GM19238 (cell line): ENCODE data around the gene ZNG1B.
"Not testable (repeated sequence)": the region's sequence is repeated elsewhere in the genome, so short reads cannot be mapped to it uniquely, and the experiment has no call there.

Source experiments
- DNase-seq: peaks from one replicate; pipeline ENCODE4 v3.0.0; 2011; ENCODE audit warnings: low spot score; ENCODE audit not compliant: insufficient read length

The ZNG1B gene

DNA sequence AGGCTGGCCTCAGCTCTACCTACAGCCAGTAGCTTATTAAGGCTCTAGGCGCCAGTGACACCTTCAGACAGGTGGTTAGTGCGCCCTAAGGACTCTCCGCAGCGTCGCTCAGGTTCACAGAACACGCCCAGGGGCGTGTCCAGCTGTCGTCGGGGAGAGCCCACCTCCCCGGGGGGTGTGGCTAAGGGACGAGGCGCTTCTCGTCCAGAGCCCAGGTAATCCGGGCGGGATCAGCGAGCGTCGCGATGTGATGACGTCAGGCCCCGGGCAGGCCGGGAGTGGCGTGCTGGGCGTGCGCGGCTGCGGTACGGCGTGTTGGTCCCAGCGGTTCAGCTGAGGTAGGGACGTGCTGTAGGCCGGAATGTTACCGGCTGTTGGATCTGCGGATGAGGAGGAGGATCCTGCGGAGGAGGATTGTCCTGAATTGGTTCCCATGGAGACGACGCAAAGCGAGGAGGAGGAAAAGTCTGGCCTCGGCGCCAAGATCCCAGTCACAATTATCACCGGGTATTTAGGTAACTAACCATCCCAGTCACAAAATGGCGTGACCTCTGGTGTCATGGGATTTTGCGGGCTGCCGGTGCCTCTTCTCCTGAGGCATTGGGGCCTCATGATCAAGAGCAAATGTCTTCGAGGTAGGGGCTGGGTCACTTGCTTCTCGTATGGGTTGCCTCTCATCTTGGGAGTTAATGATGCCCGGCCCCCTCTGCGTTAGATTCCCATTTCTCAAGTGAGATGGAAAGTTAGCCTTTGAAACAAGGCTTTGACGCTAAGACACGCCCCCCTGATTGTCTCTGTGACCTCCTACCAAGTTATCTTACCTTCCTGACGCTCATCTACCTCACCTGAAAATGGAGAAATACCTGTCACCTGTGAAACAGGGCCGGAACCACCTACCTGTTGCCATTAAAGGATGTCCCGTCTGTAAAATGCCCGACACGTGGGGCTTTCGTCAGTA is at the start of gene ZNG1B:
Gene ZNG1B (plus strand): TSS at position 184 of the 958 bp plus-strand sequence. CDS start 178 bp downstream, at position 362.
- not testable (repeated sequence) for DNase-seq

DNA sequence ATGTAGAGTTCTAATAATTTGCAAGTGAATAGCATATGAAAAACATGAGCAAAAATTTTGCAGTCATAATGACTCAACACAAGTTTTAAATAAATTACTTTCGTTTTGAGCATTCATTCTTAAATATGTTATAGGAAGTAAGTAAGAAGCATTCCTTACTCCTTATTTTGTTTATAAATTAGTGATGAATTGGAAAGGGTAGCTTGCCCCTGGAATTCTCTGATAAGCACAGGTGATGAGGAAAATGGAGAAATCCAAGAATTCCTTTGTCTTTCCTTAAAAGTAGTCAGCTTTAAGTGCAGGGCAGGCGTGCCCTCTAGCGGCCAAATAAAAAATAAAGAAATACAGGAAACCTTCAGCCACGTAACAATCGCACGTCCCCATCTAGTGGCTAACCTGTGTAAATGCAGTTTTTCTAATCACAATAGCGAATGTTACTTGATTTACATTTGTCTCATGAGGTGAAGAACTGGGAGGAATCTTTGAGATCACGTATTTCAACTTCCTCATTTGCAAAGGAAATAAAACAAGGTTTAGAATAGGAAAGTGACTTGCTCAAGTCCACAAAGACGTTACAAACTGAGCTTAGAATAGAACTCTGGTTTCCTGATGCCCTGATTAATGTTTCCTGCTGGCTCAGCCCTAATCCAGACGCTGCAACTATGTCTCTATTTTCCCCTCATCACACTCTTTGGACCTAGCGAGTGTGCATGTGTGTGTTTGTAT is 47.2 kb upstream of the ZNG1B start:
- no peak for DNase-seq

DNA sequence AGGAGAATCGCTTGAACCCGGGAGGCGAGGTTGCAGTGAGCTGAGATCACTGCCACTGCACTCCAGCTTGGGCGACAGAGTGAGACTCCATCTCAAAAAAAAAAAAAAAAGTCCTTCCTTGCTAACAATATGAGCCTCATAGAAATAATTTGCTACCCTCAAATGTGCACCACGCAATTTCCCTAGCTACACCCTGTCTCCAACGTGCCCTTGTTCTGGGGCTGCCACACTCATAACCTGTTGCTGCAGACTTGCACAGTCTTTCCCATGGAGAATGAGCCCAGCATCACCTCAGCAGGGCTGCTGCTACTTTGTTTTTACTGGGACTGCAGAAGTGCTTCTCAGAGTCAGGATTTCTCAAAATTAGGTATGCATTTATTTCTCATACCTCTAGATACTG is 46.4 kb upstream of the ZNG1B start:
- DNase-seq = no peak

DNA sequence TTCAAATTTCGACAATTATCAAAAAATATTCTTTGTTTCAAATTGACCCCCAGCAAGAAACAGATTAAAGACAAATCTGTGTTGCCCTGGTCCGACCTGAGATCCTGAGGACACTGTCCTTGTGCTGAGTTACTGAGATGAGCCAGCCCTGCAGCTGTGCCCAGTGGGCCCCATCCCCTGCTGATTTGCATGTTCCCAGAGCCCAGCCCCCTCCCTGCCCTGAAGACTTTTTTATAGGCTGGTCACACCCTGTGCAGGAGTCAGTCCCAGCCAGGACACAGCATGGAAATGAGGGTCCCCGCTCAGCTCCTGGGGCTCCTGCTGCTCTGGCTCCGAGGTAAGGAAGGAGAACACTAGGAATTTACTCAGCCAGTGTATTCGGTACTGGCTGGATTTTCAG is 31.4 kb upstream of the ZNG1B start:
- DNase-seq = no peak

DNA sequence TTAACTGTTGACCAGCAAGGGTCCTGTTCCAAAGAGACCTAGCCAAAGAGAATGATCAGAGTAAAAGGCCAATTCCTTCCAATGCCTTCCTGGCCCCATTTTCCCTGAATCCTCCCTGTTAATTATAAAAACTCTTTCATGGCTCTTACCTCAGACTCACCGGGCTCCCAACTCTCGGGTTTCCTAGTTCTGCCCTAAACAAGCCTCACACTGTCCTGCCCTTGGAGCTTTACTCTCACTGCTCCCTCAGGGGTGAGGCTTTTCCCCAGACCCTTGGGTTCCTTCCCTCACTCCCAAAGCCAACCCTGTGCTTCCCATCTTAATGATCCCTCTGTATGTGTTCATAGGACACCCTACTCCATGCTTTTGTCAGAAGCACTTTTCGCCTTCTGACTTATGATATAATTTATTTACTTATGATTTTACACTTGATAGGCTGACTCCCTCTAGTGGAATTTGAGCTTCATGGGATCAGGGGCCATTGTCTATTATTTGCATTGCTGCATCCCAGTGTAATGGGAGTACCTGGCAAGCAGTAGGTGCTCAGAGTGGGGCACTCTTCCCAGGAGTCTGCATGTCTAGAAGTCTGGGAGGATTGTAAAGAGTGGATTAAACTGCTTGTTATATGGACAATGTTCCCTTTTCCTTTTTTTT is 29.9 kb upstream of the ZNG1B start:
- no peak for DNase-seq

DNA sequence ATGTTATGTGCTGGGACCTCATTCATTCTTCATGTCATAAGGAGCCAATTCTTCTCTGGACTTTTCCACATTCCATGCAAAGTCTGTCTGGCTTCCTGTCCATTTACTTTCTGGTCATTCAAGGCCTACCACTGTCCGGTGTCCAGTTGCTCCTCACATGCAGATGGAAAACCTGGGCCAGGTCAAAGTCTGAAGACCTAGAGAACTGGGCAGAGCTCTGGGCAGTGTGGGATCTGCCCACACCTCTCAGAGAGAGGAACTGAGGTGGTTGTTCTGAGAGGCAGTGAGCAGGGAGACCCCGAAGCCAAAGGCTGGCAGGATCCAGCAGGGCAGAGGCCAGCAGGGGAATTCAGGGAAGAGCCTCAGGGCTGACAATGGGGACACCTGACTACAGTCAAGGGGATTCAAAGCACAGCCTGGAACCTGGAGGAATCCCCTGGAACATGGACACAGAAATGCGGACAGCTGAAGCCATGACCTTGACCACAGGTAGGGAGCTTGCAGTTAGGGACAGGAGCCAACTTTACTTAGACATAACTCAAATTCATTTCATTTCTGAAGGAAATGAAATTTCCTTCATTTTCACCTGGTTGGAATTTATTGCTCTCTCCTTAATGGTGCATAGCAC is 25.7 kb upstream of the ZNG1B start:
- DNase-seq = not testable (repeated sequence)

DNA sequence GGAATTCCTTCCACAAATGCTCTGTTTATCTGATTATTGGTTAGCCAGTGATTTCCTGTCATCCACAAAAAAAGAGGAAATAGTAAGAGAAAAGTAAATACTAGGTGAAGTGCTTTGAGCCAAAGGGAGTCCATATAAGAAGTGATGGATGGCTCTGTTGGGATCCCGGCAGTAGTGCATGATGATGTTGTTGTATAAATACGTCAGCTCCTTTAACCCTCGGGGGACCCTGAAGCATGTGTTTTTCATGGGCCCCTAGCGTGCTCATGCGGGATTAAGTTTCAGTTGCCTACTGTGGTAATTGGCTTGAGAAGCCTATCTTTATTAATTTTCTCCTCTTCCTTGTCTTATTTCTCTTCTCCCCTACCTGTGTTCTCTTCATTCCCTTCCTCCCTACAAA is 24.7 kb upstream of the ZNG1B start:
- not testable (repeated sequence) for DNase-seq

GRCh38 chr2:113431773-113432172 is 5.7 kb upstream of the ZNG1B start:
- DNase-seq = not testable (repeated sequence)

- DNase-seq = not testable (repeated sequence)
These were observed 4.0 kb upstream of the ZNG1B start for GRCh38 chr2:113433468-113433867.

DNA sequence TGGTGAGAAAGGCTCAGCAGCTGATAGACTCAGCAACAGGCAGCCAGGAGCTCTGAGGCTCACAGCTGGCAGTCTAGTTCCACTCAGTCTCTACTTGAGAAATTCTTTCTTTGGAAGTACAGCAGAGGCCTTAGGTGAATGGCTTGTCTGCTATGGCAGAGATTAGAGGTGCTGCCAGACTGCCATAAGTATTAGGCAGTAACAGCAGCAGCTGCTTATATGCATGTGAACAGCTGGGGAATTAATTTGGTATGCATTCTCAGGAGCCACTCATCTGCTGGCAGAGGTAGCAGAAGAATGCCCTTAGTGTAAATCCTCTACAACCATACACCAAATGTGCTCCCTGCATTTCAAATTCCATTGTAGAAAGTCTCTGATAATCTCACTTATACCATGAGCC is 28.3 kb downstream of the ZNG1B start:
- not testable (repeated sequence) for DNase-seq

GRCh38 chr2:113476688-113477368 is 39.3 kb downstream of the ZNG1B start:
- not testable (repeated sequence) for DNase-seq

DNA sequence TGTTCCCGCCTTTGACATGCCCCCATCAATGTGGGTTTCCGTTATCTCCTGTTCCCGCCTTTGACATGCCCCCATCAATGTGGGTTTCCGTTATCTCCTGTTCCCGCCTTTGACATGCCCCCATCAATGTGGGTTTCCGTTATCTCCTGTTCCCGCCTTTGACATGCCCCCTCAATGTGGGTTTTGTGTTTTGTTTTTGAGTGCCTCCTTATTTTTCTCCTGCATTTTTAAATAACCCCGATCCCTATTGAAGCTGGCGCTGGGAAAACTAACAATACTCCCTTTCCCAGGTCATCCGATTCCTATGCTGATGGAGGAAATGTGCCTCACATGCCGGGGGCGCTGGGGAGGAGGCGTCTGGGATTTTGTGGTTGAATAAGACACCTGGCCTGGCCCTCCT is 59.0 kb downstream of the ZNG1B start:
- DNase-seq = not testable (repeated sequence)

DNA sequence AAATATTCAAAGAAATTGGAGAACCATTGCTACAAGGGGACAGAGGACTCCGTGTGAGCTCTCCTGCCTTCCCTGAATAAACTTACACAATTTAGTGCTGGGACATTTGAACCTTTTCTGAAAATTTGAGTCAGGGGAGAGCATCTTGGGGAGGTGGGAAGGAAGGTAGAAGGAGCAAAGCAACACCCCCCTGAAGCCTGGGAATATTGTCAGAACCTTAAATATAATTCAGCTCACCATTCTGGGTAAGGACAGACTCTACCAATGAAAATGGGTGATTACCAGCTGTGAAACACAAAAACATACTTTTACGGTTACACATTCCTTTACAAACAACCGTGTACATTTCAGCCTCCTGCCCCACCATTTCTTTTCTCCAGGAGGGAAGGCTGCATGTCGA is 60.9 kb downstream of the ZNG1B start, which contains the start of gene FOXD4L1:
Gene FOXD4L1 (plus strand): TSS at position 301 of the 400 bp plus-strand sequence. CDS start 592 bp downstream, outside the sequence.
- DNase-seq = not testable (repeated sequence)

DNA sequence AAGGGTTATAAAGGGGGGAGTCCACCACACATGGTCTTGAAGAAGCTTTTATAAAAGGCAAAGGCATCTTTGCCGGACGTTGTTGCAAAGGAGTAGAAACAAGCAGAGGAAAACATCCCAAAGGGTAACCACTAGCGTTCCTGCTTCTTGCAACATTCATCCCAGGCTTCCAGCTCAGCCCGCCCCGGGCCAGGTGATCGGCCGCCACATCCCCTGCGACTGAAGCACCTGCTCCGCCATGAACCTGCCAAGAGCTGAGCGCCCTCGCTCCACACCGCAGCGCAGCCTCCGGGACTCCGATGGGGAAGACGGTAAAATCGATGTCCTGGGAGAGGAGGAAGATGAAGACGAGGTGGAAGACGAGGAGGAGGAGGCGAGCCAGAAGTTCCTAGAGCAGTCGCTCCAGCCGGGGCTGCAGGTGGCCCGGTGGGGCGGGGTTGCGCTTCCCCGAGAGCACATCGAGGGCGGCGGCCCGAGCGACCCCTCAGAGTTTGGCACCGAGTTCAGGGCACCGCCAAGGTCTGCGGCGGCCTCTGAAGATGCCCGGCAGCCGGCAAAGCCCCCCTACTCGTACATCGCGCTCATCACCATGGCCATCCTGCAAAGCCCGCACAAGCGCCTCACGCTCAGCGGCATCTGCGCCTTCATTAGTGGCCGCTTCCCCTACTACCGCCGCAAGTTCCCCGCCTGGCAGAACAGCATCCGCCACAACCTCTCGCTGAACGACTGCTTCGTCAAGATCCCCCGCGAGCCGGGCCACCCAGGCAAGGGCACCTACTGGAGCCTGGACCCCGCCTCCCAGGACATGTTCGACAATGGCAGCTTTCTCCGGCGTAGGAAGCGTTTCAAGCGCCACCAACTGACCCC is 61.8 kb downstream of the ZNG1B start:
- not testable (repeated sequence) for DNase-seq

GRCh38 chr2:113499886-113500722 is 62.6 kb downstream of the ZNG1B start:
- DNase-seq = not testable (repeated sequence)

DNA sequence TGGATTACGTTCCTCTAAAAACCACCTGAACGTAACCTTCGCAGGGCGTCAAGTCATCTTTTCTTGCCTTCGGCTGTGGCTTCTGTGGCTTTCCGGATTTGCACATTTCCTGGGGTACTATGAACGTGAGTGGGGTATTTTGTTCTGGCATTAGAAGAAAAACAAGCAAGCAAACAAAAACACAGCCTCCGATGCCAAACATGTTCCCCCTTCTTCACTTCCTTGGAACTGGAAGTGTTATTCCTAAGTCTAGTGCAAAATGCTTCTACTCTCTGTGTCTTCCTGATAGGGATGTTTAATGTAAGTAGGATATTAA is 63.2 kb downstream of the ZNG1B start:
- not testable (repeated sequence) for DNase-seq

DNA sequence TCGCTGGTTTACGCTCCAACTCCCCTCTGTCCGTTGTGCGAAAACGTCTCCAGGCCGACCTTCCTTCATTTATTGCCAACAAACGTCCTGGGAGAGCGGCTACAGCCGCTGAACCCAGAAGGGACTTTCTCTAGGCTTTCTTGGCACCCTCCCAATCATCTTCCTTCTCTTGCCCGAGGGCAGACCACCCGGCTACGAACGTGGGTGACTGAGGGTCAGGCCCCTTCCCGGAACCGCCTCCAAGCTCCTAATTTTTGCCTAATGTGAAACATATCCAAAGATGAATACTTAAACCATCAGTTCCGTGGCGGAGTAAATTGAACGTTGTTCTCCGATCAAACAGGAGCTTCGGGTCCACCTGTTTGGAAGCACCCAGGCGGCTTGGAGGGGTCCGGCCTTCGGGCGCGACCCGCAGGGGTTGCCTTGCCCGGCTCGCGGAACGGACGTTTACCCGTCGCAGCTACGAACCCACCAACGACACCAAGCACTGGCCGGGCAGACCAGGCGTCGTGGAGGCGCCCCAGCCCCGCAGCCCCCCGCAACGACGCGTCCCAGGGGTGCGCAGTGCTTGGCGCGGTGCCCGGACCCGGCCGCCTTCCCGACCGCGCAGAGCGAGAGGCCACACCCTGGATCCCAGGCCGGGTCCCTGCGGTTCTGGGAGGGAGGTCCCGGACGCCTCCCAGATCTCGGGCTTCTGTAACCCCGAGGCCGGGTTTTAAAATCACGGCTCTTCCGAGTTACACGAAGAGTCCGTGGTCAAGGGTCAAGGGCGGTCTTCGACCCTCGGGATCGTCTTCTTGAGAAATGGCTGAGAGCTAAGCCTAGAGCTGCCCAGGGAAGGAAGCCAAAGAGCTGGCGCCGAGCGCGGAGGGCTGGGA is 65.0 kb downstream of the ZNG1B start:
- DNase-seq = not testable (repeated sequence)
